Measurements from ENCODE around the gene ANKUB1. TPM values are rescaled to one million over a fixed set of nuclear protein-coding genes. Genes with fewer than 3 reads are reported as not detected.

Gene ANKUB1
- total and polyA plus RNA-seq, 7 experiments from 2014 or later, result not detected

- Histone ChIP-seq H3K27me3 (ENCODE audit: control insufficient read depth in 2 of 2, insufficient read depth in 2 of 2, low read length in 2 of 2) (no peaks in the 10 kb centered on the region), H3K27ac (ENCODE audit: low read depth, low read length) (peak within 1 kb of the TSS; percentile 94), H3K9me3 (ENCODE audit: control insufficient read depth in 2 of 3, low read length in 3 of 3) (no peaks in the 10 kb centered on the region), H3K4me1 (ENCODE audit: control insufficient read depth in 2 of 2, insufficient read depth in 2 of 2, low read length in 2 of 2) (peaks cover 16 to 34% of the 10 kb centered on the region in 2 donors), H3K36me3 (ENCODE audit: control insufficient read depth in 2 of 3, insufficient read depth in 3 of 3, low read length in 3 of 3) (peaks cover 0 to 9% (median 0%) of the 10 kb centered on the region in 3 experiments), H3K4me3 (ENCODE audit: low read length) (peak within 1 kb of the TSS; percentile 95)
- intact Hi-C loops (cut with micrococcal nuclease), result loop anchor here (1.0 to 10.0 kb wide), 18 partner anchors 45 to 1392 kb away; partner anchors contain the start of genes COMMD2 (in 2 of the 2), ERICH6 (in 2 of the 2), GYG1 (in 2 of the 2) and HLTF (in 2 of the 2)
- Mint-ChIP-seq H3K9me3 (no peaks in the 10 kb centered on the region), H3K27me3 (peaks cover 0 to 14% (median 4%) of the 10 kb centered on the region in 5 donors), H3K36me3 (peaks cover 0 to 16% (median 6%) of the 10 kb centered on the region in 5 donors), H3K4me3 (peak within 1 kb of the TSS; percentile 96 to 100 (median 99)), H3K4me1 (peaks cover 39 to 54% (median 47%) of the 10 kb centered on the region in 7 donors), H3K27ac (peak within 1 kb of the TSS; percentile 97 to 100 (median 99))
- ChIA-PET POLR2A (interaction anchor here (0.8 to 2.8 kb wide), 4 partner anchors 9 to 595 kb away, joined by 3 to 20 read pairs (median 5); partner anchors contain the start of genes COMMD2 and TSC22D2), CTCF (no interaction called here)
- DNase-seq, result peak; percentile 80 to 94 (median 92)
- ATAC-seq, result peak; percentile 96
Measured at GRCh38 chr3:149812606-149813366, 20.4 kb upstream of the ANKUB1 start, which contains the start of gene RNF13. TSS of gene RNF13 (plus strand) at chr3:149813215. CDS start at chr3:149846027, 32,812 bp downstream.

GRCh38 chr3:149812165-149812605, 19.8 kb upstream of the ANKUB1 start:
- H3K4me1 Mint-ChIP-seq, result peaks cover 34 to 48% (median 41%) of the 10 kb centered on the region in 7 donors
- Histone ChIP-seq H3K4me3 (ENCODE audit: low read length) (peak overlapping the region; percentile 95), H3K4me1 (ENCODE audit: control insufficient read depth in 2 of 2, insufficient read depth in 2 of 2, low read length in 2 of 2) (peaks cover 16 to 31% of the 10 kb centered on the region in 2 donors), H3K27ac (ENCODE audit: low read depth, low read length) (peak overlapping the region; percentile 94), H3K36me3 (ENCODE audit: control insufficient read depth in 2 of 3, insufficient read depth in 3 of 3, low read length in 3 of 3) (peaks cover 0 to 9% (median 0%) of the 10 kb centered on the region in 3 experiments), H3K27me3 (ENCODE audit: control insufficient read depth in 2 of 2, insufficient read depth in 2 of 2, low read length in 2 of 2) (no peaks in the 10 kb centered on the region), H3K9me3 (ENCODE audit: control insufficient read depth in 2 of 3, low read length in 3 of 3) (no peaks in the 10 kb centered on the region)
- no peak for DNase-seq
- H3K4me3 Mint-ChIP-seq, result peak overlapping the region; percentile 96 to 100 (median 99)
- POLR2A ChIA-PET, result no interaction called here
- no peaks in the 10 kb centered on the region for H3K9me3 Mint-ChIP-seq
- peaks cover 0 to 12% (median 6%) of the 10 kb centered on the region in 5 donors for H3K36me3 Mint-ChIP-seq
- H3K27ac Mint-ChIP-seq, result peak overlapping the region; percentile 97 to 100 (median 99)
- no peak for ATAC-seq
- CTCF ChIA-PET, result no interaction called here
- intact Hi-C loops (cut with micrococcal nuclease), result loop anchor here (1.0 to 10.0 kb wide), 13 partner anchors 45 to 1393 kb away; partner anchors contain the start of genes ERICH6 (in 2 of the 2), GYG1 (in 2 of the 2), HLTF (in 2 of the 2) and HPS3 (in 2 of the 2)
- H3K27me3 Mint-ChIP-seq, result peaks cover 0 to 16% (median 6%) of the 10 kb centered on the region in 5 donors

- peaks cover 0 to 9% (median 0%) of the 10 kb centered on the region in 3 experiments for H3K36me3 ChIP-seq (ENCODE audit: control insufficient read depth in 2 of 3, insufficient read depth in 3 of 3, low read length in 3 of 3)
- ATAC-seq (no peak), DNase-seq (no peak)
- no peak overlapping the region for H3K27ac ChIP-seq (ENCODE audit: low read depth, low read length)
- intact Hi-C loops (cut with micrococcal nuclease), result loop anchor here (5.0 to 10.0 kb wide), 6 partner anchors 44 to 1394 kb away; partner anchors contain the start of genes ERICH6 (in 1 of the 2), GPR171 (in 1 of the 2), HLTF (in 1 of the 2) and SIAH2 (in 1 of the 2)
- H3K4me3 ChIP-seq (ENCODE audit: low read length), result no peak overlapping the region
- ChIA-PET POLR2A (interaction anchor here (0.7 kb wide), 1 partner anchor 9 kb away, joined by 3 read pairs; no protein-coding TSS in a partner anchor), CTCF (interaction anchor here (0.7 kb wide), 1 partner anchor 59 kb away, joined by 3 read pairs; no protein-coding TSS in a partner anchor)
- H3K27me3 Mint-ChIP-seq, result peaks cover 0 to 29% (median 16%) of the 10 kb centered on the region in 5 donors
- no peak overlapping the region for H3K27ac Mint-ChIP-seq
- no peaks in the 10 kb centered on the region for H3K9me3 ChIP-seq (ENCODE audit: control insufficient read depth in 2 of 3, low read length in 3 of 3)
- H3K4me3 Mint-ChIP-seq, result peak overlapping the region in 1 of 10 donors; percentile 12
- H3K27me3 ChIP-seq (ENCODE audit: control insufficient read depth in 2 of 2, insufficient read depth in 2 of 2, low read length in 2 of 2), result no peaks in the 10 kb centered on the region
- H3K4me1 ChIP-seq (ENCODE audit: control insufficient read depth in 2 of 2, insufficient read depth in 2 of 2, low read length in 2 of 2), result peaks cover 16 to 17% of the 10 kb centered on the region in 2 donors
- peaks cover 21 to 35% (median 31%) of the 10 kb centered on the region in 7 donors for H3K4me1 Mint-ChIP-seq
- no peaks in the 10 kb centered on the region for H3K9me3 Mint-ChIP-seq
- H3K36me3 Mint-ChIP-seq, result peaks cover 0 to 7% (median 0%) of the 10 kb centered on the region in 5 donors
Measured at GRCh38 chr3:149810846-149811245, 18.5 kb upstream of the ANKUB1 start.

GRCh38 chr3:149809699-149810098, 17.3 kb upstream of the ANKUB1 start:
- ATAC-seq, result no peak
- Mint-ChIP-seq H3K27me3 (peaks cover 4 to 39% (median 17%) of the 10 kb centered on the region in 5 donors), H3K4me3 (no peak overlapping the region), H3K36me3 (no peaks in the 10 kb centered on the region), H3K4me1 (peaks cover 11 to 23% (median 20%) of the 10 kb centered on the region in 7 donors), H3K27ac (no peak overlapping the region), H3K9me3 (no peaks in the 10 kb centered on the region)
- Histone ChIP-seq H3K9me3 (ENCODE audit: control insufficient read depth in 2 of 3, low read length in 3 of 3) (no peaks in the 10 kb centered on the region), H3K27ac (ENCODE audit: low read depth, low read length) (no peak overlapping the region), H3K27me3 (ENCODE audit: control insufficient read depth in 2 of 2, insufficient read depth in 2 of 2, low read length in 2 of 2) (no peaks in the 10 kb centered on the region), H3K4me1 (ENCODE audit: control insufficient read depth in 2 of 2, insufficient read depth in 2 of 2, low read length in 2 of 2) (peaks cover 11 to 15% of the 10 kb centered on the region in 2 donors), H3K36me3 (ENCODE audit: control insufficient read depth in 2 of 3, insufficient read depth in 3 of 3, low read length in 3 of 3) (peaks cover 0 to 9% (median 0%) of the 10 kb centered on the region in 3 experiments), H3K4me3 (ENCODE audit: low read length) (no peak overlapping the region)
- CTCF ChIA-PET, result interaction anchor here (1.2 to 2.6 kb wide), 3 partner anchors 16 to 57 kb away, joined by 5 to 10 read pairs (median 7); partner anchors contain the start of gene COMMD2
- POLR2A ChIA-PET, result no interaction called here
- no peak for DNase-seq
- intact Hi-C loops (cut with micrococcal nuclease), result loop anchor here (1.0 to 10.0 kb wide), 12 partner anchors 37 to 1395 kb away; partner anchors contain the start of genes ERICH6 (in 1 of the 2), GPR171 (in 1 of the 2), HLTF (in 1 of the 2) and SIAH2 (in 1 of the 2)

DNA sequence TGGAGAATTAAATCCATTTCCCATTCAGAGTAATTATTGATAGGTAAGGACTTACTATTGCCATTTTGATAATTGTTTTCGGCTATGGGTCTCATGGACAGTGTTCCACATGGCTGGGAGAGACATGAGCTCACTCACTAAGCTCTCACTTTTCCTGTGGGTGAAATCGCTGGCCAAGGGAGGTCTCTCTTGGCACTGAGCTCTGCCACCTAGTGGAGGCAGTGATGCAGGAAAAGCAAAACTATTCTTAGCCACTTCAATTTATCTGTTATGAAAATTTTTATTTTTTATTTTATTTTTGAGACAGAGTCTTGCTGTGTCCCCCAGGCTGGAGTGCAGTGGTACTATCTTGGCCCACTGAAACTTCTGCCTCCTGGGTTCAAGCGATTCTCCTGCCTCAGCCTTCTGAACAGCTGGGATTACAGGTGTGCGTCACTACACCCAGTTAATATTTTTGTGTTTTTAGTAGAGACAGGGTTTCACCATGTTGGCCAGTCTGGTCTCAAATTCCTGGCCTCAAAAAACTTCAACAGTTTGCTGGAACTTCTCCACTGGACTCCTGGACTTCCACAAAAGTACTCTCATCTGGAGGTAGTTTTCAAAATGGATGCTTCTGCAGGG, 16.0 kb upstream of the ANKUB1 start:
- H3K27ac ChIP-seq (ENCODE audit: low read depth, low read length), result no peak overlapping the region
- no peaks in the 10 kb centered on the region for H3K36me3 Mint-ChIP-seq
- no peak overlapping the region for H3K4me3 Mint-ChIP-seq
- no peaks in the 10 kb centered on the region for H3K9me3 ChIP-seq (ENCODE audit: control insufficient read depth in 2 of 3, low read length in 3 of 3)
- H3K36me3 ChIP-seq (ENCODE audit: control insufficient read depth in 2 of 3, insufficient read depth in 3 of 3, low read length in 3 of 3), result peaks cover 0 to 6% (median 0%) of the 10 kb centered on the region in 3 experiments
- ATAC-seq (no peak), DNase-seq (peak; percentile 8 to 53 (median 36))
- no peaks in the 10 kb centered on the region for H3K9me3 Mint-ChIP-seq
- peaks cover 0 to 15% (median 10%) of the 10 kb centered on the region in 7 donors for H3K4me1 Mint-ChIP-seq
- POLR2A ChIA-PET, result interaction anchor here (1.0 to 1.1 kb wide), 2 partner anchors 11 to 15 kb away, joined by 3 read pairs; no protein-coding TSS in a partner anchor
- CTCF ChIA-PET, result interaction anchor here (0.6 to 2.6 kb wide), 17 partner anchors 8 to 1035 kb away, joined by 3 to 10 read pairs (median 3); partner anchors contain the start of genes ANKUB1 and COMMD2
- no peaks in the 10 kb centered on the region for H3K27me3 ChIP-seq (ENCODE audit: control insufficient read depth in 2 of 2, insufficient read depth in 2 of 2, low read length in 2 of 2)
- no peak overlapping the region for H3K27ac Mint-ChIP-seq
- H3K4me3 ChIP-seq (ENCODE audit: low read length), result no peak overlapping the region
- H3K27me3 Mint-ChIP-seq, result peaks cover 4 to 41% (median 17%) of the 10 kb centered on the region in 5 donors
- intact Hi-C loops (cut with micrococcal nuclease), result loop anchor here (1.0 to 10.0 kb wide), 6 partner anchors 36 to 688 kb away; partner anchors contain the start of gene COMMD2 (in 1 of the 2)
- H3K4me1 ChIP-seq (ENCODE audit: control insufficient read depth in 2 of 2, insufficient read depth in 2 of 2, low read length in 2 of 2), result peaks cover 4 to 6% of the 10 kb centered on the region in 2 donors
